ENCODE measurements around the gene SEMA3B.

GRCh38 chr3:50245831-50246516 lies 23.0 kb upstream of the SEMA3B start:
- TF ChIP-seq, protein P1, sequence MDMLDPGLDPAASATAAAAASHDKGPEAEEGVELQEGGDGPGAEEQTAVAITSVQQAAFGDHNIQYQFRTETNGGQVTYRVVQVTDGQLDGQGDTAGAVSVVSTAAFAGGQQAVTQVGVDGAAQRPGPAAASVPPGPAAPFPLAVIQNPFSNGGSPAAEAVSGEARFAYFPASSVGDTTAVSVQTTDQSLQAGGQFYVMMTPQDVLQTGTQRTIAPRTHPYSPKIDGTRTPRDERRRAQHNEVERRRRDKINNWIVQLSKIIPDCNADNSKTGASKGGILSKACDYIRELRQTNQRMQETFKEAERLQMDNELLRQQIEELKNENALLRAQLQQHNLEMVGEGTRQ (IDR thresholded peaks at IDR 0.05; ENCODE audit: low read depth, low read length) = no peak
- TF ChIP-seq POLR2A (IDR thresholded peaks at IDR 0.05; ENCODE audit: low read depth, low read length) (no peak), MAFK (IDR thresholded peaks at IDR 0.05; ENCODE audit: low read depth, low read length) (no peak), FOS (IDR thresholded peaks at IDR 0.05; ENCODE audit: low read depth, low read length) (no peak), MXI1 (IDR thresholded peaks at IDR 0.05; ENCODE audit: borderline replicate concordance, low read depth, low read length) (no peak), SMC3 (IDR thresholded peaks at IDR 0.05; ENCODE audit: low read depth, low read length) (peak; percentile 88), RAD21 (IDR thresholded peaks at IDR 0.05; ENCODE audit: low read length) (peak; percentile 75)
- TF ChIP-seq, protein P2, sequence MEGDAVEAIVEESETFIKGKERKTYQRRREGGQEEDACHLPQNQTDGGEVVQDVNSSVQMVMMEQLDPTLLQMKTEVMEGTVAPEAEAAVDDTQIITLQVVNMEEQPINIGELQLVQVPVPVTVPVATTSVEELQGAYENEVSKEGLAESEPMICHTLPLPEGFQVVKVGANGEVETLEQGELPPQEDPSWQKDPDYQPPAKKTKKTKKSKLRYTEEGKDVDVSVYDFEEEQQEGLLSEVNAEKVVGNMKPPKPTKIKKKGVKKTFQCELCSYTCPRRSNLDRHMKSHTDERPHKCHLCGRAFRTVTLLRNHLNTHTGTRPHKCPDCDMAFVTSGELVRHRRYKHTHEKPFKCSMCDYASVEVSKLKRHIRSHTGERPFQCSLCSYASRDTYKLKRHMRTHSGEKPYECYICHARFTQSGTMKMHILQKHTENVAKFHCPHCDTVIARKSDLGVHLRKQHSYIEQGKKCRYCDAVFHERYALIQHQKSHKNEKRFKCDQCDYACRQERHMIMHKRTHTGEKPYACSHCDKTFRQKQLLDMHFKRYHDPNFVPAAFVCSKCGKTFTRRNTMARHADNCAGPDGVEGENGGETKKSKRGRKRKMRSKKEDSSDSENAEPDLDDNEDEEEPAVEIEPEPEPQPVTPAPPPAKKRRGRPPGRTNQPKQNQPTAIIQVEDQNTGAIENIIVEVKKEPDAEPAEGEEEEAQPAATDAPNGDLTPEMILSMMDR (conservative IDR thresholded peaks at IDR 0.05; ENCODE audit: low read depth, low read length) = peak; percentile 97
